H1 (cell line): ENCODE measurements around the gene PRIMA1. TPM values are rescaled to one million over a fixed set of nuclear protein-coding genes. Genes with fewer than 3 reads are reported as not detected.

Source experiments
- CHD1 ChIP-seq: IDR thresholded peaks from 2 replicates; pipeline ENCODE4 v1.6.1; 2012; ENCODE audit warnings: low read depth, low read length, improper control_type of control experiment
- polyA plus RNA-seq, 7 experiments: library from polyadenylated mRNA; depleted of rRNA in 3 of 7; stranded (reverse) in 5 of 7; unstranded in 2 of 7; fragments of >200 nt in 5 of 7; fragments of 200-250 nt in 2 of 7; gene quantifications; 1 replicate in 5 of 7; 2 replicates in 1 of 7; 4 replicates in 1 of 7; pipeline versions ENCODE4 v1.2.1 to v1.2.3, GENCODE V29; 2011 to 2013; ENCODE audit warnings: missing spikeins in 2 of 7, mixed read lengths in 2 of 7
- total RNA-seq: library from RNA; stranded (reverse); fragmentation: NEBNext Ultra II Directional; extraction: Animal tissue kit (Norgen Biotek cat#: 25700); gene quantifications from 2 replicates; pipeline ENCODE4 v1.2.1, GENCODE V29; 2021

The PRIMA1 gene
- total and polyA plus RNA-seq, 2 of the 8 experiments (the other 6 are each of a cell fraction or from before 2014, with no cell fraction given), result 2.8 to 4.5 TPM

GRCh38 chr14:93705513-93706156, 82.7 kb downstream of the PRIMA1 start (continued):
- TF ChIP-seq CHD1, result no peak
